Measurements from ENCODE around the gene TOX3. TPM values are rescaled to one million over a fixed set of nuclear protein-coding genes. Genes with fewer than 3 reads are reported as not detected.

The TOX3 gene
- total RNA-seq, 1 experiment from 2014 or later, result 16.6 TPM

DNA sequence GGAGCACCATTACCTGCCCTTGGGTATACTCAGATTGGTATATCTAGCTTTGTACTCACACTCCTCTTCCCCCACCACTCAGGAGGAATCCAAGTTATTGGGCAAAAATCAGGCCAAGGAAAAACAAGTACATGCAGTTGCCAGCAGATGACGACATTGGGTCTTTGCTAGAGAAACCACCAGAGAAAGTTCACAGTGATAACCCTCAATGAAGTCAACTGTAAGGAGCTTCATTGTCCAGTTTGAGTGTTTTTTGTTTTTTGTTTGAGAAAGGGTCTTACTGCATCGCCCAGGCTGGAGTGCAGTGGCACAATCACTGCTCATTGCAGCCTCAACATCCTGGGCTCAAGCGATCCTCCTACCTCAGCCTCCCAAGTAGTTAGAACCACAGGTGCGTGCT, 34.6 kb upstream of the TOX3 start:
- H3K27ac ChIP-seq (ENCODE audit: low read depth, low read length, poor library complexity, severe bottlenecking), result no peak overlapping the region
- no peaks in the 10 kb centered on the region for H3K4me1 ChIP-seq (ENCODE audit: insufficient read depth, low read length, poor library complexity, severe bottlenecking)
- H3K27me3 ChIP-seq (replicated peaks; ENCODE audit: insufficient read depth, low read depth, low read length, poor library complexity), result no peaks in the 10 kb centered on the region
- no TSS peak for BruUV-seq (replicated peaks)
- H3K4me3 ChIP-seq (ENCODE audit: low read depth, low read length, poor library complexity, severe bottlenecking), result no peak overlapping the region
- intact Hi-C loops (cut with micrococcal nuclease; ENCODE audit: unreplicated experiment), result loop anchor here (10.0 kb wide), 1 partner anchor 283 kb away; no protein-coding TSS in a partner anchor
- H3K9me3 ChIP-seq (ENCODE audit: low read depth, low read length, poor library complexity, severe bottlenecking), result no peaks in the 10 kb centered on the region
- peak; percentile 58 for DNase-seq (ENCODE audit: low spot score)
- H3K36me3 ChIP-seq (ENCODE audit: insufficient read depth, low read length, poor library complexity, severe bottlenecking), result no peaks in the 10 kb centered on the region
- TF ChIP-seq EZH2 (IDR thresholded peaks at IDR 0.05; ENCODE audit: borderline replicate concordance, low read depth, low read length, poor library complexity, severe bottlenecking), result no peak
- TF ChIP-seq, protein P1, sequence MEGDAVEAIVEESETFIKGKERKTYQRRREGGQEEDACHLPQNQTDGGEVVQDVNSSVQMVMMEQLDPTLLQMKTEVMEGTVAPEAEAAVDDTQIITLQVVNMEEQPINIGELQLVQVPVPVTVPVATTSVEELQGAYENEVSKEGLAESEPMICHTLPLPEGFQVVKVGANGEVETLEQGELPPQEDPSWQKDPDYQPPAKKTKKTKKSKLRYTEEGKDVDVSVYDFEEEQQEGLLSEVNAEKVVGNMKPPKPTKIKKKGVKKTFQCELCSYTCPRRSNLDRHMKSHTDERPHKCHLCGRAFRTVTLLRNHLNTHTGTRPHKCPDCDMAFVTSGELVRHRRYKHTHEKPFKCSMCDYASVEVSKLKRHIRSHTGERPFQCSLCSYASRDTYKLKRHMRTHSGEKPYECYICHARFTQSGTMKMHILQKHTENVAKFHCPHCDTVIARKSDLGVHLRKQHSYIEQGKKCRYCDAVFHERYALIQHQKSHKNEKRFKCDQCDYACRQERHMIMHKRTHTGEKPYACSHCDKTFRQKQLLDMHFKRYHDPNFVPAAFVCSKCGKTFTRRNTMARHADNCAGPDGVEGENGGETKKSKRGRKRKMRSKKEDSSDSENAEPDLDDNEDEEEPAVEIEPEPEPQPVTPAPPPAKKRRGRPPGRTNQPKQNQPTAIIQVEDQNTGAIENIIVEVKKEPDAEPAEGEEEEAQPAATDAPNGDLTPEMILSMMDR (conservative IDR thresholded peaks at IDR 0.05; ENCODE audit: low read depth, low read length), result peak; percentile 62
- POLR2A ChIA-PET (ENCODE audit: low non-redundant PET), result no interaction called here
- CTCF ChIA-PET, result interaction anchor here (1.2 kb wide), 1 partner anchor 280 kb away, joined by 6 read pairs; no protein-coding TSS in a partner anchor

DNA sequence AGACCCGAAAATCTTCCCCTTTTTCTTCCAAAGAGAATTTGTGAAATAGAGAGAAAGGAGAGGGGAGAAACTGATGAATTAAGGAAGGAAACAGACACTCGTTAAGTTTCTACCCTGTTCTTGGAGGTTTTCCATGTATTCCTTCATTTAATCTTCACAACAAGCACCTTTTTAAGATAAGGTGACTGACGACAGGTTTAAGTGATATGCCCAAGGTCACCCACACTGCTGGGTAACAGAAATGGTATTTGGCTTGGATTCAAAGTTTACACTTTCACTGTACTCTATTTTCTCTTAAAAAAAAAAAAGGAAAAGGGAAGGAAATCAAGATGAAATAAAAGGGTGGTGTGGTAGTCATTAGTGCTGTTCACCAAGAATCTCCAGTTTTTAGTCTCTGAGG, 33.5 kb upstream of the TOX3 start:
- no peaks in the 10 kb centered on the region for H3K36me3 ChIP-seq (ENCODE audit: insufficient read depth, low read length, poor library complexity, severe bottlenecking)
- peaks cover 4% of the 10 kb centered on the region for H3K27me3 ChIP-seq (replicated peaks; ENCODE audit: insufficient read depth, low read depth, low read length, poor library complexity)
- H3K27ac ChIP-seq (ENCODE audit: low read depth, low read length, poor library complexity, severe bottlenecking), result no peak overlapping the region
- TF ChIP-seq, protein P1 (conservative IDR thresholded peaks at IDR 0.05; ENCODE audit: low read depth, low read length), result no peak
- TF ChIP-seq EZH2 (IDR thresholded peaks at IDR 0.05; ENCODE audit: borderline replicate concordance, low read depth, low read length, poor library complexity, severe bottlenecking), result no peak
- H3K4me3 ChIP-seq (ENCODE audit: low read depth, low read length, poor library complexity, severe bottlenecking), result no peak overlapping the region
- no peak for DNase-seq (ENCODE audit: low spot score)
- BruUV-seq (replicated peaks), result no TSS peak
- H3K9me3 ChIP-seq (ENCODE audit: low read depth, low read length, poor library complexity, severe bottlenecking), result no peaks in the 10 kb centered on the region
- no peaks in the 10 kb centered on the region for H3K4me1 ChIP-seq (ENCODE audit: insufficient read depth, low read length, poor library complexity, severe bottlenecking)
- intact Hi-C loops (cut with micrococcal nuclease; ENCODE audit: unreplicated experiment), result loop anchor here (10.0 kb wide), 1 partner anchor 284 kb away; no protein-coding TSS in a partner anchor
- CTCF ChIA-PET, result no interaction called here
- POLR2A ChIA-PET (ENCODE audit: low non-redundant PET), result no interaction called here

DNA sequence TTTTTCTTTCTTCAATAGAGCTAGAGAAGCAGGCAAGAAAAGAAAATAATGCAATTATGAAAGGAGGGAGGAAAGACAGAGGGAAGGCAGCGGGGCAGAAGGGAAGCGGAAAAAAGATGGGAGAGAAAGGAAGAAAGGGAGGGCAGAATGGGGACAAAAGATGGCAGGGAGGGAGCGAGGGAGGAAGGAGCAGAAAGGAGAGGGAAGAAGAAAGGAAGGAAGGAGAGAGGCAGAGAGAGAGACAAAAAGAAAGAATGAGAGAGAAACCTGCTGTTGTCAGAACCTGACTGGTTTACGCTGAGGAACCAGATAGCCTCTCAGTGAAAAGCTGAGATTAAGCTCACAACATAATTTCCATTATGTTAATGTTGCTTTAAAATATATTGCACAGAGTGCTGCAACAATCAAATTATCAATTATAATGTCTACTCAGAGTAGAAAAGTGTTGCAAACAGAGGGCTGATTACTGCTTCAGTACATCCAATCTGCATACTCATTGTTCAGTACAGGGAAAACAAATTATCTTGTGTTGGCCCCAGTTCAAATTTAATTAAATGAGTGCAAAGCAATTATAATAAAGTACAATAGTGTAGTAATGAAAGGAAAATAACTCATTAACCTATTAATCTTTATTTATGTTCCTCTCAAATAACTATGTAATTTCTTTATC, 32.0 kb upstream of the TOX3 start:
- H3K36me3 ChIP-seq (ENCODE audit: insufficient read depth, low read length, poor library complexity, severe bottlenecking), result no peaks in the 10 kb centered on the region
- intact Hi-C loops (cut with micrococcal nuclease; ENCODE audit: unreplicated experiment), result no loop called here
- no peaks in the 10 kb centered on the region for H3K4me1 ChIP-seq (ENCODE audit: insufficient read depth, low read length, poor library complexity, severe bottlenecking)
- BruUV-seq (replicated peaks), result no TSS peak
- DNase-seq (ENCODE audit: low spot score), result no peak
- H3K27ac ChIP-seq (ENCODE audit: low read depth, low read length, poor library complexity, severe bottlenecking), result no peak overlapping the region
- peaks cover 4% of the 10 kb centered on the region for H3K27me3 ChIP-seq (replicated peaks; ENCODE audit: insufficient read depth, low read depth, low read length, poor library complexity)
- TF ChIP-seq EZH2 (IDR thresholded peaks at IDR 0.05; ENCODE audit: borderline replicate concordance, low read depth, low read length, poor library complexity, severe bottlenecking), result no peak
- TF ChIP-seq, protein P1 (conservative IDR thresholded peaks at IDR 0.05; ENCODE audit: low read depth, low read length), result no peak
- CTCF ChIA-PET, result interaction anchor here (0.7 kb wide), 1 partner anchor 337 kb away, joined by 3 read pairs; no protein-coding TSS in a partner anchor
- no peaks in the 10 kb centered on the region for H3K9me3 ChIP-seq (ENCODE audit: low read depth, low read length, poor library complexity, severe bottlenecking)
- H3K4me3 ChIP-seq (ENCODE audit: low read depth, low read length, poor library complexity, severe bottlenecking), result no peak overlapping the region
- POLR2A ChIA-PET (ENCODE audit: low non-redundant PET), result no interaction called here
